AG08395 (cell line): Measurements from ENCODE around the gene ABCD1.

Experiments used
- DNase-seq: peaks from one replicate; pipeline ENCODE4 v3.0.0; 2012; ENCODE audit warnings: mixed read lengths, low spot score

ABCD1 gene

GRCh38 chrX:153791104-153791852, 66.6 kb downstream of the ABCD1 start:
- DNase-seq: no peak

GRCh38 chrX:153792368-153792767, 67.7 kb downstream of the ABCD1 start:
- DNase-seq: no peak

- DNase-seq: no peak
These were observed 68.6 kb downstream of the ABCD1 start for GRCh38 chrX:153793291-153793690.
